Measurements from ENCODE around the gene CD200R1L. TPM values are rescaled to one million over a fixed set of nuclear protein-coding genes. Genes with fewer than 3 reads are reported as not detected.

The CD200R1L gene
- total and polyA plus RNA-seq, 2 experiments from 2014 or later = not detected

- no peak overlapping the region for H3K4me3 Mint-ChIP-seq
- peaks cover 6% of the 10 kb centered on the region; the same call in 2 of the 3 replicates for H3K9me3 Mint-ChIP-seq
- Histone ChIP-seq H3K4me1 (ENCODE audit: insufficient read depth) (peaks cover 51% of the 10 kb centered on the region), H3K27me3 (ENCODE audit: insufficient read depth) (no peaks in the 10 kb centered on the region), H3K9me2 (ENCODE audit: insufficient read depth) (no peaks in the 10 kb centered on the region), H3K36me3 (ENCODE audit: insufficient read depth) (no peaks in the 10 kb centered on the region), H3K4me2 (0 out of 2 replicates have a peak overlapping the region, but pooled peaks have one; percentile 10), H3K4me3 (no peak overlapping the region), H2AFZ (no peak overlapping the region), H3F3A (replicated peaks; ENCODE audit: low read depth) (no peaks in the 10 kb centered on the region), H3K27ac (ENCODE audit: low read depth) (no peak overlapping the region), H3K79me2 (replicated peaks; ENCODE audit: insufficient read depth) (no peaks in the 10 kb centered on the region), H4K20me1 (replicated peaks; ENCODE audit: insufficient read depth) (no peaks in the 10 kb centered on the region)
- peaks cover 1% of the 10 kb centered on the region for H3K27me3 Mint-ChIP-seq (ENCODE audit: insufficient read depth, low read depth, poor library complexity)
- H3K36me3 Mint-ChIP-seq (ENCODE audit: low read depth) = peaks cover 7% of the 10 kb centered on the region; the same call in 2 of the 3 replicates
- peaks cover 48% of the 10 kb centered on the region for H3K4me1 Mint-ChIP-seq
- DNase-seq (ENCODE audit: low spot score) (peak; percentile 82), ATAC-seq (peak; percentile 92)
- H3K27ac Mint-ChIP-seq = peak overlapping the region; percentile 86
- TF ChIP-seq ZNF462 (CRISPR knock-in tag; IDR thresholded peaks at IDR 0.05) (peak; percentile 79), EZH2 (IDR thresholded peaks at IDR 0.05; ENCODE audit: low read depth, unreplicated experiment) (no peak), ETS1 (IDR thresholded peaks at IDR 0.05) (no peak), CREB1 (CRISPR knock-in tag; IDR thresholded peaks at IDR 0.05; ENCODE audit: low read depth) (no peak), STAT1 (IDR thresholded peaks at IDR 0.05; ENCODE audit: unreplicated experiment) (no peak), CTCF (conservative IDR thresholded peaks at IDR 0.05; ENCODE audit: low read depth in 2 of 2) (no peak), POLR2AphosphoS5 (IDR thresholded peaks at IDR 0.05; ENCODE audit: low read depth) (no peak), ZNF331 (CRISPR knock-in tag; IDR thresholded peaks at IDR 0.05; ENCODE audit: low read depth) (no peak), EZH2phosphoT487 (IDR thresholded peaks at IDR 0.05; ENCODE audit: unreplicated experiment) (no peak), ZNF114 (CRISPR knock-in tag; IDR thresholded peaks at IDR 0.05) (no peak), JUNB (IDR thresholded peaks at IDR 0.05; ENCODE audit: unreplicated experiment) (no peak), REST (IDR thresholded peaks at IDR 0.05; ENCODE audit: unreplicated experiment) (no peak), NANOG (IDR thresholded peaks at IDR 0.05; ENCODE audit: borderline replicate concordance) (0 out of 2 replicates have a peak, but pooled peaks have one; percentile 5)
These were observed 47.6 kb upstream of the CD200R1L start for GRCh38 chr3:112894258-112894657.
